ENCODE measurements around the gene PSAP. TPM values are rescaled to one million over a fixed set of nuclear protein-coding genes. Genes with fewer than 3 reads are reported as not detected.

Gene PSAP
- total RNA-seq, 1 experiment from 2014 or later = 336 TPM

- peaks cover 26 to 42% of the 10 kb centered on the region in 2 experiments for H3K4me1 Mint-ChIP-seq
- no peak overlapping the region for H2AFZ ChIP-seq (ENCODE audit: low read length)
- H3K79me1 ChIP-seq (ENCODE audit: insufficient read depth, low read depth, low read length, poor library complexity, severe bottlenecking) = peaks cover 3% of the 10 kb centered on the region
- no peak overlapping the region for H3K14ac ChIP-seq (ENCODE audit: insufficient read depth, low read length)
- no peaks in the 10 kb centered on the region for H3K23me2 ChIP-seq (ENCODE audit: insufficient read length, low read depth, low read length, poor library complexity, severe bottlenecking)
- H4K5ac ChIP-seq (ENCODE audit: insufficient read length, low read depth, low read length) = no peak overlapping the region
- H3K36me3 Mint-ChIP-seq (ENCODE audit: insufficient read depth in 1 of 3, low read depth in 3 of 3) = peaks cover 0 to 13% (median 0%) of the 10 kb centered on the region in 3 experiments; a peak in 3 of 7 replicates
- no peaks in the 10 kb centered on the region for H4K20me1 ChIP-seq (ENCODE audit: control insufficient read depth, insufficient read depth, insufficient read length)
- H2BK5ac ChIP-seq (ENCODE audit: insufficient read length, low read length) = no peak overlapping the region
- no peak overlapping the region for H3K23ac ChIP-seq (ENCODE audit: insufficient read length, low read depth, low read length)
- H3K79me2 ChIP-seq (ENCODE audit: insufficient read depth, low read length) = peaks cover 59% of the 10 kb centered on the region
- no peak overlapping the region for H3K4me3 Mint-ChIP-seq
- H3T11ph ChIP-seq (ENCODE audit: low read length) = no peak overlapping the region
- H3K18ac ChIP-seq (ENCODE audit: insufficient read length, low read depth, low read length) = no peak overlapping the region
- no peak overlapping the region for H4K8ac ChIP-seq (replicated peaks; ENCODE audit: insufficient read length, low read depth, low read length)
- WGBS (ENCODE audit: extremely low coverage, insufficient read length, low lambda C conversion rate) = no CpG with 5 or more reads among the region's 8 CpGs
- H4K91ac ChIP-seq (ENCODE audit: insufficient read length, low read depth, low read length) = no peak overlapping the region
- H3K9me3 ChIP-seq (ENCODE audit: control insufficient read depth, low read depth, low read length) = no peaks in the 10 kb centered on the region
- H2BK20ac ChIP-seq (ENCODE audit: low read depth, low read length, poor library complexity, severe bottlenecking) = no peak overlapping the region
- no peak for DNase-seq
- no peak overlapping the region for H2AK5ac ChIP-seq (ENCODE audit: insufficient read length, low read length)
- H3K27me3 Mint-ChIP-seq (ENCODE audit: low read depth) = no peaks in the 10 kb centered on the region
- no peak for TF ChIP-seq CTCF (conservative IDR thresholded peaks at IDR 0.05)
- H3K4ac ChIP-seq (ENCODE audit: low read depth, low read length) = no peak overlapping the region
- no peak overlapping the region for H3K27ac ChIP-seq (ENCODE audit: insufficient read length, low read depth, low read length)
- no peak overlapping the region for H3K4me2 ChIP-seq (ENCODE audit: insufficient read depth, insufficient read length, low read length)
- no peak overlapping the region for H3K56ac ChIP-seq (ENCODE audit: insufficient read length, low read depth, low read length)
- no peaks in the 10 kb centered on the region for H3K27me3 ChIP-seq (ENCODE audit: insufficient read depth, low read length)
- peaks cover 10% of the 10 kb centered on the region; the same call in 1 of the 2 replicates for H3K4me1 ChIP-seq (ENCODE audit: insufficient read depth, low read length)
- H3K27ac Mint-ChIP-seq = no peak overlapping the region
- no peak overlapping the region for H3K9ac ChIP-seq (ENCODE audit: extremely low read depth, insufficient read length, low read length)
- no peak overlapping the region for H2BK120ac ChIP-seq (ENCODE audit: low read depth, low read length, poor library complexity, severe bottlenecking)
- H3K9me3 Mint-ChIP-seq = no peaks in the 10 kb centered on the region
- no peak overlapping the region for H2BK12ac ChIP-seq (ENCODE audit: insufficient read length, low read depth, low read length)
- H2BK15ac ChIP-seq (ENCODE audit: low read depth, low read length) = no peak overlapping the region
These were observed 3.6 kb downstream of the PSAP start for GRCh38 chr10:71847418-71847817.

All from H9 (cell line).